HPDE6-E6E7 (cell line): ENCODE data around the gene TRIM17.

Experiments
- DNase-seq: peaks from one replicate; pipeline ENCODE4 v3.0.0; 2011; ENCODE audit warnings: missing footprints; ENCODE audit errors: extremely low spot score

Gene TRIM17

GRCh38 chr1:228400692-228401454 is 15.8 kb downstream of the TRIM17 start:
- DNase-seq: no peak

GRCh38 chr1:228400237-228400651 is 16.4 kb downstream of the TRIM17 start:
- no peak for DNase-seq

- no peak for DNase-seq
Observed at GRCh38 chr1:228399531-228400236, 17.0 kb downstream of the TRIM17 start.

- no peak for DNase-seq
Observed at GRCh38 chr1:228398741-228399461, 17.8 kb downstream of the TRIM17 start.

- DNase-seq: no peak
Observed at GRCh38 chr1:228397966-228398365, 18.7 kb downstream of the TRIM17 start.

GRCh38 chr1:228396770-228397662 is 19.6 kb downstream of the TRIM17 start:
- no peak for DNase-seq

- DNase-seq: no peak
Observed at GRCh38 chr1:228394571-228395394, 21.9 kb downstream of the TRIM17 start.

- no peak for DNase-seq
Observed at GRCh38 chr1:228393811-228394570, 22.7 kb downstream of the TRIM17 start.

- no peak for DNase-seq
Observed at GRCh38 chr1:228393268-228393701, 23.4 kb downstream of the TRIM17 start.

GRCh38 chr1:228392111-228392936 is 24.3 kb downstream of the TRIM17 start:
- DNase-seq: no peak

- DNase-seq: no peak
Observed at GRCh38 chr1:228391411-228392020, 25.1 kb downstream of the TRIM17 start.

GRCh38 chr1:228390649-228391048 is 26.0 kb downstream of the TRIM17 start:
- DNase-seq: no peak

GRCh38 chr1:228387321-228387720 is 29.3 kb downstream of the TRIM17 start:
- DNase-seq: no peak

- DNase-seq: no peak
Observed at GRCh38 chr1:228385232-228385631, 31.4 kb downstream of the TRIM17 start.

- no peak for DNase-seq
Observed at GRCh38 chr1:228383773-228384172, 32.9 kb downstream of the TRIM17 start.

GRCh38 chr1:228381356-228381755 is 35.3 kb downstream of the TRIM17 start:
- DNase-seq: no peak

- no peak for DNase-seq
Observed at GRCh38 chr1:228379666-228380065, 37.0 kb downstream of the TRIM17 start.

GRCh38 chr1:228378873-228379460 is 37.7 kb downstream of the TRIM17 start:
- no peak for DNase-seq
